GF-D8 (cell line): ENCODE data around the gene NTN1.

Experiments
- DNase-seq: peaks from one replicate; lab custom pipeline; 2025; lab: John Stamatoyannopoulos, UW

Gene NTN1

GRCh38 chr17:9218064-9218635 lies 196.8 kb downstream of the NTN1 start:
- no peak for DNase-seq

GRCh38 chr17:9218911-9219310 lies 197.6 kb downstream of the NTN1 start:
- no peak for DNase-seq

- no peak for DNase-seq
These were observed 198.5 kb downstream of the NTN1 start for GRCh38 chr17:9219631-9220397.

- DNase-seq: no peak
These were observed 199.3 kb downstream of the NTN1 start for GRCh38 chr17:9220398-9221146.

GRCh38 chr17:9221147-9221921 lies 200.0 kb downstream of the NTN1 start:
- no peak for DNase-seq

- DNase-seq: no peak
These were observed 200.5 kb downstream of the NTN1 start for GRCh38 chr17:9221922-9222180.

- no peak for DNase-seq
These were observed 202.2 kb downstream of the NTN1 start for GRCh38 chr17:9223531-9223930.

GRCh38 chr17:9224485-9224884 lies 203.2 kb downstream of the NTN1 start:
- no peak for DNase-seq

- DNase-seq: no peak
These were observed 204.2 kb downstream of the NTN1 start for GRCh38 chr17:9225305-9226101.

- DNase-seq: no peak
These were observed 205.0 kb downstream of the NTN1 start for GRCh38 chr17:9226130-9226793.

- DNase-seq: no peak
These were observed 205.5 kb downstream of the NTN1 start for GRCh38 chr17:9226794-9227135.

GRCh38 chr17:9227819-9228407 lies 206.6 kb downstream of the NTN1 start:
- no peak for DNase-seq

GRCh38 chr17:9228408-9229159 lies 207.3 kb downstream of the NTN1 start:
- DNase-seq: no peak

GRCh38 chr17:9229160-9229825 lies 208.0 kb downstream of the NTN1 start:
- no peak for DNase-seq

- no peak for DNase-seq
These were observed 208.5 kb downstream of the NTN1 start for GRCh38 chr17:9229826-9230201.

GRCh38 chr17:9230346-9230745 lies 209.0 kb downstream of the NTN1 start:
- DNase-seq: no peak

- no peak for DNase-seq
These were observed 209.6 kb downstream of the NTN1 start for GRCh38 chr17:9230861-9231260.

GRCh38 chr17:9231449-9232154 lies 210.3 kb downstream of the NTN1 start:
- DNase-seq: no peak

- no peak for DNase-seq
These were observed 210.8 kb downstream of the NTN1 start for GRCh38 chr17:9232155-9232475.
